Umbilical cord (tissue), 2 donors: ENCODE measurements around the gene SEZ6L2. TPM values are rescaled to one million over a fixed set of nuclear protein-coding genes. Genes with fewer than 3 reads are reported as not detected.
A peak's percentile ranks its signal among the peaks of the same experiment; 100 is the strongest.
"Not testable (repeated sequence)": the region's sequence is repeated elsewhere in the genome, so short reads cannot be mapped to it uniquely, and the experiment has no call there.

ENCODE experiments used
- DNase-seq: peaks from one replicate; pipeline ENCODE4 v3.0.0-alpha.2; 2015; ENCODE audit warnings: low spot score
- total RNA-seq: library from RNA; depleted of rRNA; stranded (reverse); fragments of >200 nt; gene quantifications from one replicate; pipeline ENCODE4 v1.2.3, GENCODE V29; 2014; ENCODE audit warnings: low replicate concordance; ENCODE audit not compliant: insufficient read depth

Gene SEZ6L2
- total RNA-seq, 1 donor from 2014 or later: 12.5 TPM

DNA sequence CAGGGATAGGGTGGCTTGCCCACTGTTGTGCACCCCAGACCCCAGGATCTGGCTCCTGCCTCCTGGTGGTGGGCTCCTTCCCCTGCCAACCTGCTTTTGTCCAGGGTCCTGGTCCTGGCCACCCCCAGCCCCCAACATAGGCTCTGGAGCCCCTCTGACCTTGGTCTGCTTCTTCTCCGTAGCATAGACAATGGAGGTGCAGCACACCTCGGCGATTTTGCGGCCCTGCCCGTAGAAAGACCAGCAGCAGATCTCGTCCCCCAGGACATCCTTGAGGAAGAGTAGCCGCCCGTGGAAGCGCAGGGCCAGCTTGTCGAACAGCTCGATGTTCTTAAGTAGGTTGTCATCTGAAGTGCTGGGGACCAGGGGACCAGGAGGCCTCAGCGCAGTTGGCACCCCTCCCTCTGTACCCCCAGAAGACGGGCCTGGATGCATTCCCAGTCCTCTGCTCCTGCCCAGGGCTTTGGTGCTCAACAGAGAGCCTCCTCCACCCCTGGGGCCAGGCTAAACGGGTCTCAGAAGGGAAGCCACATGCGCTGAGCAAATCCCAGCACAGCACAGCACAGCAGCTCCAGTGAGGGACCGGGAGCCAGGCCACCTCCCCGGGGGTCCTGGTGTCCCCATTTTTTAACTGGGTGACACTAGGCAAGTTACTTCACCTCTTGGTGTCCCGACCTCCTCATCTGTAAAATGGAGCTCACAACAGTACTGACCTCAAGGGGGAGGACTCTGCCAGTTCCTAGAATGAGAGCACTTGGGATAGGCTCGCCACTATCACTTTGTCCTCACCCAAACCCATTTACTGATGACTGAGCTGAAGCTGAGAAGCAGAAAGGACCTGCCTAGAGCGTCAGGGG lies 11.7 kb upstream of the SEZ6L2 start:
- DNase-seq: no peak

DNA sequence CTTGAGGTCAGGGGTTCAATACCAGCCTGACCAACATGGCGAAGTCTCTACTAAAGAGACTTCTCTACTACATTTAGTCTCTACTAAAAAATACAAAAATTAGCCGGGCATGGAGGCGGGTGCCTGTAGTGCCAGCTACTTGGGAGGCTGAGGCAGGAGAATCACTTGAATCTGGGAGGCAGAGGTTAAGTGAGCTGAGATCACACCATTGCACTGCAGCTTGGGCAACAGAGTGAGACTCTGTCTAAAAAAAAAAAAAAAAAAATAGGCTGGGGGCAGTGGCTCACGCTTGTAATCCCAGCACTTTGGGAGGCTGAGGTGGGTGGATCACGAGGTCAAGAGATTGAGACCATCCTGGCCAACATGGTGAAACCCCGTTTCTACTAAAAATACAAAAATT lies 10.5 kb upstream of the SEZ6L2 start:
- not testable (repeated sequence) for DNase-seq

DNA sequence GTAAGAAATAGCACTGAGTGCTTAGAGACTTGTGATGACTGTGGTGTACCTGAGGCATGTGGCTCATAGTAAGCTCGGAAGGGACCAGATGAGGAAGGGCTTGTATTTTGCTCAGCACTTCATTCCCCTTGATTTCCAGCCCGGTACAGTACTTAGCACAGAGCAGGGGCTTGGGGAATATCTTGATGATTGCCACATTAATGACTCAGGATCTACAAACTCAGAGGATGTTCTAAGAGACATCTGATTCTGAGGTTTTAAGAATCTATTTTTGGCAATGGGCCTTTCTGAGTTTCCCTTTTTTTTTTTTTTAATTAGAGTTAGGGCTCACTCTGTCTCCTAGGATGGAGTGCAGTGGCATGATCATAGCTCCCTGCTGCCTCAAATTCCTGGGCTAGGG lies 10.0 kb upstream of the SEZ6L2 start:
- DNase-seq: no peak

DNA sequence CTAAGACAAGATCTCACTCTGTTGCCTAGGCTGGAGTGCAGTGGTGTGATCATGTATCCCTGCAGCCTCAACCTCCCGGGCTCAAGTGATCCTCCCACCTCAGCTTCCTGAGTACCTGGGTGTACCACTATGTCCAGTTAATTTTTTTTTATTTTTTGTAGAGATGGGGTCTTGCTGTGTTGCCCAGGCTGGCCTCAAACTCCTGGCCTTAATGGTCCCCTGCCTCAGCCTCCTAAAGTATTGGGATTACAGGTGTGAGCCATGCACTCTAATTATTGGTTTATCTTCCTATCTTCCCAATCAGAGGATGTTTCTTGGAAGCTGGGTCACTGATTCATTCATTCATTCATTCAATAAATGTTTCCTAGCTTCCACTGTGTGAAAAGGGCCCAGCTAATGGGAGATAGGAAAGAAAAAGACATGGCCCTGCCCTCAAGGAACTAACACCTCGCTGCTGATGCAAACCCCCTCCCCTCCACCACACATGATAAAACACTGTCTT lies 9.4 kb upstream of the SEZ6L2 start:
- DNase-seq: no peak

DNA sequence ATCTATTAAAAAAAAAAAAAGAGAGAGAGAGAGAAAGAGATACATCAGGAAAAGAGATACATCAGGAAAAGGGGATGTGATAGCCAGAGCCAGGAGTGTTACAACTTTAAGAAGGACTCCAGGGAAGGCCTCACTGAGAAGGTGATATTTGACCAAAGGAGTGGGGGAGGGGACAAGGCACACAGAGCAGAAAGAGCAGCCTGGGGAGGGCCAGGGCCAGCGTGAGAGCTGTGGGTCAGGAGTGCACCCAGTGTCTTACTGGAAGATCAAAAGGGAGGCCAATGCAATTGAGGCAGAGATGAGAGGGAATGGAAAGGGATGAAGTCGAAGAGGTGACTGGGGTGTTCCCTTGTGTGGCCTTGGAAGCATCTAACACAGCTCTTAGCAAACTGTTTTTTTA lies 8.6 kb upstream of the SEZ6L2 start:
- DNase-seq: no peak

DNA sequence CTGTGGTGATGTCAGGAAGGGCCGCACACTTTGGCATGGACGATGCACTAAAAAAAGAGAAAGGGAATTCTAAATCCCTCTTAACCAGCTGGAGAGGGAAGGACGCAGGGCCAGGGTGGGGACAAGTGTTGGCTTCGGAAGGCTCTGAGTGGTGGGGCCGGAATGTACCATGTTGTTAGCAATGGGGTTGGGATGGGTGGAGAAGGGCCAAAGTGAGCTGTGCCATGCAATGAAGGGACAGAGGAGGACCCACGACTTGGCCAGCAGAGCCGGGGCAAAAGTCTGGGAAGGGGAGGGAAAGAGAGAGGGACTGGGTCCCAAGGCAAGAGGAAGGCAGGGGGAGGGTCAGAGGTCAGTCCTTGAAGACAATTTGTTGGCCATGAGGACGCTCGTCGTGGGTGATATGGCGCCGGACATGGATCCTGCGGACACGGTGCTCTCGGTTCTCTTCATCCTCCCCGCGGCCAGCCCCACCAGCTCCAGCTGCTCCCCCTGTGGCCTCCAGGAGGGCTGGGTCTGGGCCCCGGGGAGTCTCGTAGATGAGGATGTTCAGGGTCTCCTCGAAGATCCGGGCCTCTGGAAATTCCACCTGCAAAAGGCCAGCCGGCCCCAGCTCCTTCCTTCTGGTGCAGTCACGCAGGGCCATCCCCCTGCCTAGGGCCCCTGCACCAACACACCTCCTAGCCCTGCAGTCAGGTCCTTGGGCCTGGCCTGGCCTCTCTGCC lies 7.3 kb upstream of the SEZ6L2 start:
- no peak for DNase-seq

DNA sequence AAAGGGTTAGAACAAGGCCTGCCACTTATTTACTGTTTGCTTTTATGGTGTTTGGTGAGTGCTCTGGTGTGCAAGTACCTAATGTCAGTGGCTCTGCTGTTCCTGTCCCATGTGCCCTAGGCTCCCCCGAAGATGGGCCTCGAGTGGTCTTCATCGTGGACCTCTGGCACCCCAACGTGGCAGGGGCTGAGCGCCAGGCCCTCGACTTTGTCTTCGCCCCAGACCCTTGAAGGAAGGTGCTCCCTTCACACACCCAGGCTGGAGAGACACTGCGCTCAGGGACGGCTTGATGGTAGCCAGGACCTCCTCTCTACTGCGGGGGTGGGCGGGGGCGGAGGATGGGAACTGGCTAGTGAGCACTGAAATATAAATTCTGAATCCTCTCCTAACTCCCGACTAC lies 6.3 kb upstream of the SEZ6L2 start:
- no peak for DNase-seq

DNA sequence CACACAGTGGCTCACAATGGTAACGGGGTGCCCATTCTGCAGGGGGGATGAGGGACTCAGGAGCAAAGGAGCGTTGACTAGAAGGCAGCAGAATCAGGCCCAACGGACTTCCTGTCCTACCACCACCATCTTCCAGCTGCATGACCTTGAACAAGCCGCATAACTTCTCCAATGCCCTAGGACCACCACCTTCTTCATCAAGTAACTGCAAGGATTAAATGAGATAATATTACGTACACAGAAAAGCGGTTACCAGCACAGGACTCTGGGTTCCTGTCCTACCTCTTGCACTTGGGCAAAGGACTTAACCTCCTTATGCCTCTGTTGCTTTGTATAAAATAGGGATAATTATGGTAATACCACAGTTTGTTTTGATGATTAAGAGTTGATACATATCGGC lies 5.6 kb upstream of the SEZ6L2 start:
- no peak for DNase-seq

DNA sequence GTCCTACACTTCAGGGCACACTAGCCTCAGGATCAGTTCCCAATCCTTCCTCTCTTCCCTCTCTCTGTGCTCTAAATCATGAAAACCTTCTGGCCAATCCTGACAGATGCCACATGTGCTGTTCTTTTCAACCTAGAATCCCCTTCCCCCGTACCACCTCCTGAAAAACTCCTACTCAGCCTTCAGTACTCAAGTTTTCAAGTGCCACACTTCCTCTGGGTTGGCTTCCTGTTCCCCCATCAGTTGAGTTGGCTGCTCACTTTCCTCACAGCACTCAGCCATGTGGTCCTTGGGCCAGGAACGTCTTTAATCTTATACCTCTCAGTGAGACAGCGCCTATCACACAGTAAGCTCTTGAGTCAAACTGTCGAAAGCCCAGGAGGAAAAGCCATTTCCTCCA lies 4.2 kb upstream of the SEZ6L2 start:
- DNase-seq: no peak

DNA sequence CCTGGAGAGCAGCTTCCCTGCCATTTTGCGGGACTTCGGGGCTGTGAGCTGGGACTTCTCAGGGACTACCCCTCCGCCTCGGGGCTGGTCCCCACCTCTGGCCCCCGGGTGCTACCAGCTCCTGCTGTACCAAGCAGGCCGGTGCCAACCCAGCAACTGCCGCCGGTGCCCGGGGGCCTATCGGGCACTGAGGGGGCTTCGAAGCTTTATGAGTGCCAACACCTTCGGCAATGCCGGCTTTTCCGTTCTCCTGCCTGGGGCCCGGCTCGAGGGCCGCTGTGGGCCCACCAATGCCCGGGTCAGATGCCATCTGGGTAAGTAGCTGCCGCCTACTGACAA lies 2.2 kb upstream of the SEZ6L2 start:
- DNase-seq: no peak

DNA sequence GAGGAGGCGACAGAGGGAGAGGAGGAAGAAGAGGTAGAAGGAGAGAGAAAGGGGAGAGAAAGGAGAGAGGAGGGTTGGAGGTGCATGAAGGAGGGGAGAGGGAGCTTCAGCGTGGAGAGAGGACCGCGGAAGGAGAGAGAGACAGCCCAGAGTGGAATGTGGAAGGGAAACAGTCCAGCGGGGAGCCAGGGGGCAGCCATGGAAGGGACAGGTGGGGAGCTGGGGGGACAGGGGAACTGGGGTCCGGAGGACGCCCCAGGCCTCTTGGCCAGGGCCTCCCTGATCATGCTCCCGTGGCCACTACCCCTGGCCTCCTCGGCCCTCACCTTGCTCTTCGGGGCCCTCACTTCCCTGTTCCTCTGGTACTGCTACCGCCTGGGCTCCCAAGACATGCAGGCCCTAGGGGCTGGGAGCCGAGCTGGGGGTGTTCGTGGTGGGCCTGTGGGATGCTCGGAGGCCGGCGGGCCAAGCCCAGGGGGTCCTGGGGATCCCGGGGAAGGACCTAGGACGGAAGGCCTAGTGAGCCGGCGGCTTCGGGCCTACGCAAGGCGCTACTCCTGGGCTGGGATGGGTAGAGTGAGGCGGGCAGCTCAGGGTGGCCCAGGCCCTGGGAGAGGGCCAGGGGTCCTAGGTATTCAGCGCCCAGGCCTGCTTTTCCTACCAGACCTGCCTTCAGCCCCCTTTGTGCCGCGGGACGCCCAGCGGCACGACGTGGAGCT lies 1.7 kb upstream of the SEZ6L2 start:
- DNase-seq: no peak

DNA sequence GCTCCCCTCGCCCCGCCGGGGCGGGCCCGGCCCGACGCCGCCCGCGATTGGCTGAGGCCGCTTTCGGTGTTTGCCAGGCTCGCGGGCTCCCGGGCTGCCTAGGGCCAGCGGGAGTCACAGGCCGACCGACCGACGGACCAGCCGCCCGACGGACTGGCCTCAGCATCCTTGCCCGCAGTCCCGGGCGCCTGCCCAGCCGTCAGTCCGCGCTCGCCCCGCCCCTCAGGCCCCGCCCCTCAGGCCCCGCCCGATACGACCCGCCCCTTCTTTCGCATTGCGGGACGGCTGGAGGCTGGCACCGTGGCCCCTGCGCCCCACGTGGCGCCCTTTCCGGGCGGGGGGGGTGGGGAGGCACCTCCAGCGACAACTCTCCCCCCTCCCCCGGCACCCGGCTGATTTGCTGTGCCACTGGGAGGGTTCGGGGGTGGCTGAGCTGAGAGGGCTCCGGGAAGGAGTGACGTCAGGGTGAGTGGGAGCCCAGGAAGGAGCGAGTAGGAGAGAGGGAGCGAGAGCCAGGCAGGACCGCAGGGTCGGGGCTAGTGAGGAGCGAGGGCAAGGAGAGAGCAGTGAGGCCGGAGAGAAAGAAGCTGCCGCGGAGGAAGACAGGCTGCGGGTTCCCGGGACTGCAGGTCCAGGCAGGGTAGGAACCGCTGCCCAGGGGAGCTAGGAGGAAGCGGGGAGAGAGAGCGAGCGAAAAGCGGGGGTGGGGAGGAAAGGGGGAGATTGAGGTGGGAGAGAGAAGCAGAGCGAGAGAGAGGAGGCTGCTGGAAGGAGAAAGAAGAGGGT lies 945 bp upstream of the SEZ6L2 start, which contains the start of gene ASPHD1:
Gene ASPHD1 (plus strand): TSS at position 387 of the 786 bp plus-strand sequence. CDS start 484 bp downstream, outside the sequence.
- peak; percentile 70 for DNase-seq

DNA sequence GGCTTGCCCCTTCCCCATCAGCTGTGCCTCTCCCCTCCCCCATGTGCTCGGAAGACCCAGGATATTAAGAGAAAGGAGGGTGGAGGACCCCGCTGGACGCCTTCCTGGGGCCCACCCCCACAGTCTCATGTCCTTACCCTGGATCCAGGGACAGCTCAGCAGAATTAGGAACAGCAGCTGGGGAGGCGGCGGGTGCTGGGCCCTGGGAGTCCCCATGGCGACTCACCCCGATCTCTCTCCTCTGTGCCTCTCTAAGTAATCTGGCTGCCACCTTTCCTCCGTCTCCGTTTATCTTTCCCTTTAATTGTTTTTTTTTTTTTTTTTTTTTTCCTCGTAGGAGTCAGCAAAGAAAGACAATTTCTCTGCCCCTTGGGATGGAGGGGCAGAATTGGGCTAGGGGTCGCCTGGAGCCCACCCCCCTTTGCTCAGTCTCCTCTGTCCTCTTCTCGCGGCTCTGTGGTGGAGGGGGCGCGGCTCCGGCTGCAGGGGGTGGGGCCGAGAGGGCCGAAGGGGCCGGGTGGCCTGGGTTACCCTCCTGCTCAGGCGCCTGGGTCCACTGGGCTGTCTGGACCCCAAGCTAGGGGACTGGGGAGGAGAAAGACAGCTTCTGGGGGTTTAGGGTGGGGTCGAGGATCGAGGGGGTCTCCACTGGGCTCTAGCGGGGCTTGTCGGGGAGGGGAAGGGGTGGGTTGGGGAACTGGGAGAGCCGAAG lies 390 bp downstream of the SEZ6L2 start:
- DNase-seq: no peak

DNA sequence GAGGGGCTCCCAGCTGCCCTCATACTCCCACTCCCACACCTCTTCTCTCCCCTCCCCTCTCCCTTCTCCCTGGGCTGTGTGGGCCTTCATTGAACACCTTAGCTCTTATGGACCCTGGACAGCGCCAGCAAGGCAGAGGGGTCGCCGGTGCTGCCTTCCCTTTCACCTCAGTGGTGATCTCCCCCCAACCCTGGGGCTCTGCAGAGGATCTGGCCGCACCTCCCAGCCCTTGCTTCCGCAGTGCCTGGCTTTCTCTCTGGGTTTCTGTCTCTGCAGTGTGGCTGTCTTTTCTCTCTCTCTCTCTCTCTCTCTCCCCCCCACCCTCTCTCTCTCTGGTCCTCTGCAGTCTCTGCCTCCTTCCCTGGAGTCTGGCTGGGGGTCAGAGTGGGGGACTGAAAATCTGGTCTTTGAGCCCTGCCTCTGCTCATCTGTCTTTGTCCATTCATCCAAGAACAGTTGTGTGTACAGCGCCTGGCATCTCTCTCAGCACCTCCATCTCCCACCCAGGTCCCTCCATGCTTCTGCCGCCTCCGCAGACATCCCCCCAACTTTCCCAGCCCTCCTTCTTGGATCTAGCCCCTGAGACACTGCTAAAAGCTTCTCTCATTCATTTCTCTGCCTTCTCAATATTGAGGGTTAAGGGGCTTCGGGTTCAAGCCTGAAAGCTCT lies 1.1 kb downstream of the SEZ6L2 start:
- peak; percentile 31 for DNase-seq

DNA sequence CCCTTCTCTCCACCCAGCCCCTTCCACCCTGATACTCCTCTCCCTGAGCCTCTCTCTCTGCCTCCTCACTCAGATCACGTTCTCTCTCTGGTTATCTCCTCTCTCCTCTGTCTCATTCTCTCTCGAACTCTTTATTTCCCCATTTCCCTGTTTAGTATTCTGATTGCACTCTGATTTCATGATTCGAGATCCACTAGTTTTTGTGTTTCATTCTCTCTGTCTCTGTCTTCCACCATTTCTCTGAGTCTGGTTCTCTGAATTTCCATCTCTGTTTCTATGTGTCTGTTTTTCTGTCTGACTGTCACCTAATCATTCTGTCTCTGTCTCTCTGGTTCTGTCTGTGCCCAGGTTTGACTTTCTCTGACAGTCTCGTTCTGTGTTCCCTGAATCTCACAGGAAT lies 2.0 kb downstream of the SEZ6L2 start:
- DNase-seq: no peak

DNA sequence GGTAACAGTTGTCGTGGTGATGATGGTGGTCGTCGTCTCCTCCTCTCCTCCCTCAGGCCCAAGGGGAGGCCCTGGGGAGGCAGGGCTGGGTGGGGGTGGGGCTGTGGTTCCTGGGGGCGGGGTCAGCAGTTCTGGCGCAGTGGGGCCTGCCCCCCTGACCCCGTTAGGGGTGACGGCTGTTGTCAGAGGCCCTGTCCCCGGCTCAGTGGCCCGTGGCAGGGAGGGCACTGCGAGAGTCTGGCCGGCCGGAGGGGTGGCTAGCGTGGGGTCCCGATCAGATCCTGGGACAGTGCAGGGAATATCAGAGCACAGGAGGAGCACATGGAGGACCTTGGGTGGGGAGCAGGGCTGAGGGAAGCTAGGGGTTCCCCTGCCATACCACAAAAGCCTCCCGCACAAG lies 2.5 kb downstream of the SEZ6L2 start:
- no peak for DNase-seq

DNA sequence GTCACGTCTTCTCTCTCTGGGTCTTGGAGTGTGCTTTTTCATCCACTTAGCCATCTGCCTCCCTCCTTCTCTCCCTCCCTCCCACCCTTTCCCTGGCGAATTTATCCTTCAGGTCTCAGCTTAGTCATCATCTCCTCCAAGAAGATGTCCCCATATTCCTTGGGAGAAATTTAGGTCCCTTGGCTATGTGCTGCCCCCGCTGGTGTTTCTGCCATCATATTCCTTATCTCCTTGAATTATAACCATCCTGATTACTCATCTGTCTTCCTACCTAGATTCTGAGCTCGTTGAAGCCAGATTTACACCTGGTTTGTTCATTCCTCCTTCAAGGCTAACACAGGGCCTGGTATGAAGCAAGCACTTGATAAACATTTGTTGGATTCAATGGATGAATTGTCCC lies 5.0 kb downstream of the SEZ6L2 start:
- no peak for DNase-seq

DNA sequence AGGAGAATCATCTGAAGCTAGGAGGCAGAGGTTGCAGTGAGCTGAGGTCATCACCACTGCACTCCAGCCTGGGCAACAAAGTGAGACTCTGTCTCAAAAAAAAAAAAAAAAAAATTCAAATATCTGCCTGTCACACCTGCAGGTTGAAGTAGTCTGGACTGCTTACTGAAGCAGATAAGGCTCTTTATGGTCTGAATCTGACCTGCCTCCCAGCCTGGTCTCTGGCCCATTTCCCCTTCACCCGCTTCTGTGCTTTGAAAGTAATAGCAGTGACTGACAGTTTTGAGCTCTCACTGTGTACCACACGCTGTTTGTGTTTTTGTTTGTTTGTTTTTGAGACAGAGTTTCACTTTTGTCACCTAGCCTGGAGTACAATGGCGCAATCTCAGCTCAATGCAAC lies 5.8 kb downstream of the SEZ6L2 start:
- DNase-seq: no peak

DNA sequence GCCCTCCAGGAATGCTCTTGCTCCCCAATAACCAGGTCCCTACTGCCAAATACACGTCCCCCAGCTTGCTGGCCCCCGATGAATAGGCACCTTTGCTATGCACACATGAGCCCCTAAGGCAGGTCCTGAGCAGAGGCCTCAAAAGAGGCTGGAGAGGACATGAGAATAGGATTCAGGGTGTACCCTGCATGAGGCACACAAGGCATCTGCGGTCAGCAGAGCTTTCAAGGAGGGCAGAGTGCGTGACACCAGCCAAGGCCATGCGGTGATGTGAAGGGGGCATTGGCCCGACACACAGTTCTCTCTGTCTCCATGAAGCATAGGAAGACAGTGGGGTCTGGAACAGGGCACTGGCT lies 6.9 kb downstream of the SEZ6L2 start:
- no peak for DNase-seq
